ENCODE measurements around the gene CCNC.
"Not testable (repeated sequence)": the region's sequence is repeated elsewhere in the genome, so short reads cannot be mapped to it uniquely, and the experiment has no call there.

The CCNC gene

GRCh38 chr6:99605911-99606655 is 37.6 kb upstream of the CCNC start:
- TF ChIP-seq, protein P1, sequence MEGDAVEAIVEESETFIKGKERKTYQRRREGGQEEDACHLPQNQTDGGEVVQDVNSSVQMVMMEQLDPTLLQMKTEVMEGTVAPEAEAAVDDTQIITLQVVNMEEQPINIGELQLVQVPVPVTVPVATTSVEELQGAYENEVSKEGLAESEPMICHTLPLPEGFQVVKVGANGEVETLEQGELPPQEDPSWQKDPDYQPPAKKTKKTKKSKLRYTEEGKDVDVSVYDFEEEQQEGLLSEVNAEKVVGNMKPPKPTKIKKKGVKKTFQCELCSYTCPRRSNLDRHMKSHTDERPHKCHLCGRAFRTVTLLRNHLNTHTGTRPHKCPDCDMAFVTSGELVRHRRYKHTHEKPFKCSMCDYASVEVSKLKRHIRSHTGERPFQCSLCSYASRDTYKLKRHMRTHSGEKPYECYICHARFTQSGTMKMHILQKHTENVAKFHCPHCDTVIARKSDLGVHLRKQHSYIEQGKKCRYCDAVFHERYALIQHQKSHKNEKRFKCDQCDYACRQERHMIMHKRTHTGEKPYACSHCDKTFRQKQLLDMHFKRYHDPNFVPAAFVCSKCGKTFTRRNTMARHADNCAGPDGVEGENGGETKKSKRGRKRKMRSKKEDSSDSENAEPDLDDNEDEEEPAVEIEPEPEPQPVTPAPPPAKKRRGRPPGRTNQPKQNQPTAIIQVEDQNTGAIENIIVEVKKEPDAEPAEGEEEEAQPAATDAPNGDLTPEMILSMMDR (conservative IDR thresholded peaks at IDR 0.05) = no peak
- H3K27ac ChIP-seq = no peak overlapping the region

DNA sequence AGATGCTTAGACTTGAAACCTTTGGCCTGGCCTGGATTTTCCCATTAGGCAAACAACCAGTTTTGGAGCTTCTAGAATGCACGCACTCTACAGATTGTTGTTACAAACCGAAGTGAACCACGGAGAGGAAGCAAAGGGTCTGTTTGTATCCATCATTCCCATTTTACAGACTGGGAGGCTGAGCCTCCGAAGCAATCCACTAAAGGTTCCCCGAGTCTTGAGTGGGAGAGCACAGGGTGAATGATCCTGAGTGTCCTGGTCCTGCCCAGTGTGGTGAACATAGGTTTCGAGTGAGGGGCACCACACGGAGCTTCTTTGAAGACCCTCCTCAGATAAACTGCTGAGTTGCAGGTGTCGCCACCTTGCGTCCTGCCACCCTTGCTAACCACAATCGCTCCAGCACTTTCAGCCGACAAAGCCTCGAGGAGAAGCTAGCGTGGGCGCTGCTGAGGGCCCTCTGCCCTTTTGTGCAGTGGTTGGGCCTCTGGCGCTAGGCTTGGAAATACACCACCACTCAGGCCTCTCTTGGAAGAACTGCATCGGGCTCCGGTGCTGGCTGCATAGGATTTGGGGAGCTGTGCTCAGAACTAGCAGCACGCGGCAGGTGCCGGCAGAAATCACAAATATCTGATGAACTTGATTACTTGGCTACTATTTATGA is 36.7 kb upstream of the CCNC start:
- H3K27ac ChIP-seq = no peak overlapping the region
- TF ChIP-seq, protein P1 (conservative IDR thresholded peaks at IDR 0.05) = no peak

- no peak overlapping the region for H3K27ac ChIP-seq
- TF ChIP-seq, protein P1 (conservative IDR thresholded peaks at IDR 0.05) = no peak
Observed at GRCh38 chr6:99604166-99605073, 36.0 kb upstream of the CCNC start.

DNA sequence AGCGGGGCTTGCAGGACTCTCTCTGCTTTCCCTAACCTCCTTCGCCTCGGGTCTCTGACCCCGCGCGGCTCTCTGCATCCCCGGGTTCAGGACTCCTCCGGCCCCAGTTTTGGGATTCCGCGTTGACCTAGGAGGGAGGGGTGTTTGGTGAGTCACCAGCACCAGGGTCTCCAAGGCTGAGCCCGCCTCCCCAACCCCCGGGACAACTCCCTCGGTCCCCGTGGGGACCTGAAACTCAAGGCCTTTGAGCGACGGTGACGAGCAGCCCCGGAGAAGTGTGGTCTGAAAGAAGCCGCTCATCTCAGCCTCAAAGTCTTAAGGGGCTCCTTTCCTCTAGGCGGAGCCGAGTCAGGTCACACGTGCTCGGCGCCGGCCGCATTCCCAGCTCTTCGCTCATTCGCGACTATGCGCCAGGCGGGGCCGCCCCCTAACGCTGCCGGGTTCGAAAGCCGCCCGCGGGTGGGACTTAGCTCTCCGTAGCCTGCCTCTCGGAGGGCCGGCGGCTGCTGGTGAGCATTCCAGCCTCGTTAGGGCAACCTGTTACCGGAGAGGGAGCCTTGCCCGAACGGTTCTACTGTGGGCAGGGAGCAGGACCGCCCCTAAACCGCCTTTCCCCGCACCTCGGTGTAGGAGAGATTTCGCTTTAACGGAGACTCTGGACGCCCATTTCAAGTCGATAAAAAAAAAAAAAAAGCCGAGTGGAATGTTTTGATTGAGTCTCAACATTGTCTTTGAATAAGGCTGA is 35.1 kb upstream of the CCNC start:
- TF ChIP-seq, protein P1 (conservative IDR thresholded peaks at IDR 0.05) = no peak

GRCh38 chr6:99602520-99603420 is 34.3 kb upstream of the CCNC start:
- TF ChIP-seq, protein P1 (conservative IDR thresholded peaks at IDR 0.05) = no peak
- H3K27ac ChIP-seq = no peak overlapping the region

More for the DNA sequence above, 35.1 kb upstream of the CCNC start:
- H3K27ac ChIP-seq = no peak overlapping the region

DNA sequence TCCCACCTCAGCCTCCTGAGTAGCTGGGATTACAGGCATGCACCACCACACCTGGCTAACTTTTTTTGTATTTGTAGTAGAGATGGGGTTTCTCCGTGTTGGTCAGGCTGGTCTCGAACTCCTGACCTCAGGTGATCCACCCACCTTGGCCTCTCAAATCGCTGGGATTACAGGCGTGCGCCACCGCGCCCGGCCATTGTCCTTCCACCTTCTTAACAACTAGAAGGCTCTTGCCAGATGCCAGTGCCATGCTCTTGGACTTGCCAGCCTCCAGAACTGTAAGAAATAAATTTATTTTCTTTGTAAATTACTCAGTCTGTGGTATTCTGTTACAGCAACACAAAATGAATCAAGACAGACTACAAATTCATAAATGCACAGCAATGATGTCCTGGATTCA is 26.2 kb upstream of the CCNC start:
- H3K27ac ChIP-seq = not testable (repeated sequence)

DNA sequence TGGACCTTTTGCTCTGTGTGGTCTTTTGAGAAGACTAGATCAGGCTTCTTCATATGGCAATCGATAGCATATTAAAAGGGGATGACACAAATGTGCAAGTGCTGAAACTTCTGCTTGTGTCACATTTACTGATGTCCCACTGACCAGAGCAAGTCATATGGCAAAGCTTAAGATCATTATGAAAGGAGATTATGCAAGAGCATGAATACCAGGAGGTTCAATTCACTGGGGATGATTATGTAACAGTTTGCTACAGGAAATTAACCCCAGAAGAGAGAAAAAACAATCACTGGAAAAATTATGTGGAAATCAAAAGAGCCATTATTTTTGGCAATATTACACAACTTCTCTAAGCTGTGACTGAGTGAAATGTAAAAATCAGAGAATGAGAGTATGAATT is 24.4 kb upstream of the CCNC start:
- TF ChIP-seq, protein P1 (conservative IDR thresholded peaks at IDR 0.05) = no peak
- H3K27ac ChIP-seq = no peak overlapping the region

Measured in VCaP (cell line).